Bone marrow (tissue), 2 donors: ENCODE measurements around the gene BST1.

Experiments
- DNase-seq, 2 donors: peaks; one replicate each; lab custom pipeline; 2025; lab: John Stamatoyannopoulos, UW

Gene BST1

DNA sequence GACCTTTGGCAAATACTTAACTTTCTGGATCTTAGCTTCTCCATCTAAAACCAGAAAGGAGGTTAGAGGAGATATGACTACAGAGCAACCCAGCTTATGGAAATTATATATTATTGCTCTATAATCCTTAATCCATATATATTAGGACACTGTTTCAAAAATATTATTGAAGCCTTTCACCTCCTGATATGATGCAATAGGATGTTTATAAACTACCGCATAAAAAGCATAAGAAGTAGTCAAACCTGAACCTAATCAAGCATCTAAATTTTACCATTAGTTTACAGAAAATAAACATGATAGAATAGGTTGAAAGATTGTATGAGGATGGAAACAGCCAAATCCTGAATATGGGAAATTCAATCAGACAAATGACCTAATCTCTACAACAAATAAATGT, 26.8 kb upstream of the BST1 start:
- no peak for DNase-seq

DNA sequence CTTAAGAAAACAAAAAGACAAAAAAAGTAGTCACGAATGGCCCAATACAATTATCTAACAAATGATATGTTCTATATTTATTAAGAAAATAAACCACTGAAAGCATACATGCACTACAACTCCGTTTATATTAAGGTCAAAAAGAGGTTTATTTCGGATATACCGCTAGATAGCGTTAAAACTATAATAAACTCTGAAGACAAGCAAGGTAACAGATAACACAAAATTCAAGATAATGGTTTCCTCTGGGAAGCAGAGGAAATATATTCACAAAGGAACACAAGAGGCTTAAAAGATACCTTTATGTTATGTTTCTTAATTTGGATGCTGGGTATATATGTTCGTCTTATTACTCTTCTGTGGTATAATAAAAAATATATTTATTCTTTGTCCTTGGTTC, 26.0 kb upstream of the BST1 start:
- DNase-seq, result no peak

DNA sequence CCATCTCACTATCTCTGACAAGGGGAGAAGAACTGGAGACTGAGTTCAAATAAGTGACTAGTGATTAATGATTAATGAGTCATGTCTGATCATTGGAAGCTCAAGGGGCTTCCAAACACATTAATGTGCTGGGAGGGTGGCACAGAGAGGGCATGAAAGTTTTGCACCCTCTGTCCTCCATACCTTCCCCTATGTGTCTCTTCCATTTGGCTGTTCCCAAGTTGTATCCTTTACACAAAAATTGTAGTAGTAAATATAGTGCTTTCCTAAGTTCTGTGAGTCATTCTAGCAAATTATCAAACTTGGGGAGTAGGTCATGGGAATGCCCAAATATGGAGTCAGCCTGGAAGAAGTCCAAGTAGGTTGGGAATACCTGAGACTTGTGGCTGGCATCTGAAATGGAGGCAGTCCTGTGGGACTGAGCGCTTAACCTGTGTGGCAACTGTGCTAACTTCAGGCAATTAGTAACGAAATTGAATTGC, 25.3 kb upstream of the BST1 start:
- DNase-seq, result no peak

DNA sequence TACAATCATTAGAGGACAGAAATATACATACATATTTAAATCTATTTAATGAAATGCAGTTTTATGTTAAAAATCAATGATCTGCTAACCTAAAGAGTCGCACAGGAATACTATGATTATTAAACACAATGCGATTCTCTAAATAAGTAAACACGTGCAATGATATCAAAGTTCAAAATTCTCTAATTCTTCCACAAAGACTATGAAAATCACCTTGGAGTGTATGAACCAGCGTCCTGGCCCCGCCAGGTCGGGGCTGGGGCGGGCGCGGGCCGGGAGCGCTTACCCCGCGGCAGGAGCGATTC, 21.8 kb upstream of the BST1 start:
- DNase-seq, result no peak

DNA sequence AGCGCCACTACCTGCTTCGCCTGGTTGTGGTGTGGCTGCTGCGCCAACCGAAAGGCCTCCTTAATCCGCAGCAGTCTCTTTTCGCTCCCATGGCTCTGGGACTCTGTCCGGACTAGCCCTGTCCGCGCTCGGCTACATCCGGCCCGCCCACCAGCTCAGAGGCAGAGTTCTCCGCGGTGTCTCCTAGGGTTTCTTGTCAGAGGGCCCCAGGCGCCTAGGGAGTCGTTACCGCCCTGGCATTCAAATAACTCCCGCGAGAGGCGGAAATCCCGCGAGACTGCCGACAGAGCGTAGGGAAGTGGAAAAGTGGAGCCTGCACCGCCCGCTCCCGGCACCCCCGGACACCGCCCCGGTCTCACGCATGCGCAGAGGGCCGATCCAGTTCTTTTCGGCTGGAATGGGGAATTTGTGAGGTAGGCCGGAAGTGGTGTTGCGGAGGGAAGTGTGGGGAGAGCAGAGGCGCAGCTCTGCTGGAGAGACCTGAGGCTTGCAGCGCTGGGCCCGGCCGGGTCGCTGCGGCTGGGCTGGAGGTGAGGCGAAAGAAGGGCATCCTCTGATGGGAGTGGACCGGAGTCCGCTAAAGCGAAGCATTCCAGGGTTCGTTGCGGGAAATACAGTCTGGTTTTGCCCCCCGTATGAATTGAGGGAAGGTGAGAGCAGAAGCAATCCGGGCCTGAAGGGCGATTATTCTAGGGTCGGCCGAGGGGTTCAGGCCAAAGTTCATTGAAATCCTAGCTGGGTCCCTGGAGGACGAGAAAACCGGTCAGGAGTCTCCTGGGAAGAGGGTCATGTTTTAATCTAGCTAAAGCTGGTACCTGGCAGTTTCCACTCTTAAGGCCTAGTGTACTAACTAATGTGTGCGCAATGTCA, 21.3 kb upstream of the BST1 start, which contains the start of gene FAM200B:
Gene FAM200B (plus strand): TSS at position 456 of the 870 bp plus-strand sequence. CDS start 5,151 bp downstream, outside the sequence.
- peak; percentile 92 to 97 for DNase-seq

DNA sequence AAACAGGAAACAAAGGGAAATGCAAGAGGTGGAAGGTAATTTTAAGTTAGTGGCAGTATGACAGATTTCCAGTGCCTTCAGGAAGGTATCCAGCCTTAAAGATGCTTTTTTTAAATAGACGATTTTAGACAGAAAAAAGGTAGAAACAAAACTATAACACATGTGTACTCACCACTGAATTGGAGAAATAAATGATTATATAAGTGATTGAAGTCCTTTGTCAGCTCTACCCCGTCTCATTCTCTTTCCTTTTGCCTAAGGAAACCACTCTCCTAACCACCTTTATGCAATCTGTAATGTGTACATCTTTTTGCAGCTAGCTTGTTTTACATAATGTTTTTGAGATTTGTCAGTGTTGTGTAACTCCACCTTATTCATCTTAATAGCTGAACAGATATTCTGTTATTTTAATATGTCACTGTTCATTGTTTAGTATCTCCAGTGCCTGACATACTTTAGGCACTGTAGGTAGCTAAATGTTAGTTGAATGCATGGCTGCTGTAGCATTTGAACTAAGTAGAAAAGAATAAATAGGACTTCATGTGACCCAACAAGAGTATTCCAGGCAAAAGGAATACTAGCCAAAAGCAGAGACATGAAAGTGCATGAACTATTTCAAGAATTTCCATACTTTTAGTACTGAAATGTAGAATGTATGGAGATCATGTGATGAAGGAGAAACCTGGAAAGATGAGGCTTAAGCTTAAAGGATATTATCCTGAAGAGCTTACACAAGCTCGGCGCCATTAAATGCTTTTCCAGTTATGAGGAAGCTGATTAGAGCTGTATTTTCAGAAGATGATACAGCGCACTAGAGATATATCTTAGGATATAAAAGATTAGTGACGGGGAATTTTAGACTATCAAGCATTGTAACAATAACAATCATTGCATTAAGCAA, 20.4 kb upstream of the BST1 start:
- DNase-seq, result no peak

DNA sequence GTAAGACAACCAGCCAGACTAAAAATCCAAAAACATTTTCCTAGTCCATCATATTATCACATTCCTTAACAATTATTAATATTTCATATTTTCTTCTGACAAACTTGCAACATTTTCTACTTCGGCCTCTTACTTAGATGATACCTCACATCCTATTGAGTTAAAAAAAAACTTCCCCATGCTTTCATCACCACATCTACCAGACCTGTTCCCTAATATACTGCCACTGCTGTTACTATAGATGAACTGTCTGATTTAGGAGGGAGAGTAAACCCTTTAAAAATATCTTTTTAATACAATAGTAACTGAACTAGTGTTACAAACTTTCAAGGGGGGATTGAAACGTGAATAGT, 19.7 kb upstream of the BST1 start:
- DNase-seq, result no peak

DNA sequence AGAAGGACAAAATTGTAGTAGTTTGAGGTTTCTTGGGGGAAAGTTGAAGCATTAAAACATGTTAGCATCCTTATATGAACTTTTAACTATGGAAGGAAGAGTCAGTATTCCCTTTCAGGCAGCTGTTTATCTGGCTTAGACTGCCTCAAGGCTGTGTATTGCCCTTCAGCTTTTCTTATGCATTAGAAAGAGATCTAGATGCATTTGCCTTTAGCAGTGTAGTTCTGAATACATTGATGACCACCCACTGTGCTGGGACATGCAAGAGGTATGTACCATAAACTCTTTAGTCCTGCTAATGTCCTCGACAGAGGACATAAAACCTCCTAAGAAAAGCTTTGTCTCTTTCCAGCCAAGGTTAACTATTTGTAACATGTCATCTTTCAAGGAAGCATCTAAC, 18.4 kb upstream of the BST1 start:
- DNase-seq, result no peak

DNA sequence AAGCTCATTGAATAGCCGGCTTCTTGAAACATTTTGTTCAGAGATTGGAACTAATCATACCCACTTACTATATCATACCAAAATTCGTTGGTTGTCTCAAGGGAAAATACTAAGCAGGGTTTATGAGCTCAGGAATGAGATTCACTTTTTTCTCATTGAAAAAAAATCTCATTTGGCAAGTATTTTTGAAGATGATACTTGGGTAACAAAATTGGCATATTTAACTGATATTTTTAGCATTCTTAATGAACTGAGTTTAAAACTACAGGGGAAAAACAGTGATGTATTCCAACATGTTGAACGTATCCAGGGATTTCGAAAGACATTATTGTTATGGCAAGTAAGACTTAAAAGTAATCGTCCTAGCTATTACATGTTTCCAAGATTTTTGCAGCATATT, 14.8 kb upstream of the BST1 start:
- no peak for DNase-seq

DNA sequence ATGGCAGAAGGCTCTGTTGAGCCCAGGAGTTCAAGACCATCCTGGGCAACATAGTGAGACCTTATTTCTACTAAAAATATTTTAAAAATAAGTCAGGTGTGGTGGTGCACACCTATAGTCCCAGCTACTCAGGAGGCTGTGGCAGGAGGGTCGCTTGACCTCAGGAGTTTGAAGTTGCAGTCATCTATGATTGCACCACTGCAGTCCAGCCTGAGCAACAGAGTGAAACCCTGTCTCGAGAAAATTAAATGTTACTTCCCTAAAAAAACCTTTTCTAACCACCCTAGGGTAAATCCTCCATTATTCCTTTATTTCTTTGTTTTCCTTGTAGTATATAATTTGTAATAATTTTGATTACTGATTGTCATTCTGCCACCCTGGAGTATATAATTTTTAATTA, 13.3 kb upstream of the BST1 start:
- no peak for DNase-seq

DNA sequence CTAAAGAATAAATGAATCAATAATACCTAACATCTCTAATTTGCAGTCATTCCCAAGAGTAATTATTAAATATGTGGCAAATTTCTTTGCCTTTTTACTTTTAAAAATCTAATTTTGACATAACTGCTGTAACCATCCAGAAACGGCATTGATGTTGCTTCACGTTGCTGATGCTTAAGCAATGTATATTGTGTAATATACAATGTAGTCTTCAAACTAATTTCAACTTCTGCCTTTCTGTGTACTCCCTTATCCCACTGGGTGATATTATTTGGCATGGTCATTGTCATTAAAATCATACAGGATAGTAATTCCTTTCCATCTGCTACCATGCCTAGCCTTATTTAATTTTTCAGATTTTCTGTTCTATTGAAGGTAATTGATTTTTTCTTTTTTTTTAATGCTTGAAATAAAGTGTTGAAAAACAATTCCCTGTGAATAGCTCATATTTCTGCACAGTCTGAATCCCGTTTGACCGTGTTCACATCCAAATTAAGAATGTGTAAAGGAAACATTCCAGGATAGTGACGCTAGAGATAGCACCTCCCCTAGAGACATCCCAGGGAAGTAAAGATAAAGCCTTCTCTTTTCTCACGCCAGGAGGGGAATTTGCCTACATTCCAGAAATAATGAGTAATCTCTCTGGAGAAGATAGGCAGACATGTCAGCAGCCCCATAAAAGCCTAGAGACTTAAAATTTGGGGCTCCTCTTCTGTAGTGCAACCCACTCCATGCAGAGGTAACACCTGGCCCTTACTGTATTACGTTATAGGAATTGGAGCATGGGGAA, 12.7 kb upstream of the BST1 start:
- DNase-seq, result no peak

DNA sequence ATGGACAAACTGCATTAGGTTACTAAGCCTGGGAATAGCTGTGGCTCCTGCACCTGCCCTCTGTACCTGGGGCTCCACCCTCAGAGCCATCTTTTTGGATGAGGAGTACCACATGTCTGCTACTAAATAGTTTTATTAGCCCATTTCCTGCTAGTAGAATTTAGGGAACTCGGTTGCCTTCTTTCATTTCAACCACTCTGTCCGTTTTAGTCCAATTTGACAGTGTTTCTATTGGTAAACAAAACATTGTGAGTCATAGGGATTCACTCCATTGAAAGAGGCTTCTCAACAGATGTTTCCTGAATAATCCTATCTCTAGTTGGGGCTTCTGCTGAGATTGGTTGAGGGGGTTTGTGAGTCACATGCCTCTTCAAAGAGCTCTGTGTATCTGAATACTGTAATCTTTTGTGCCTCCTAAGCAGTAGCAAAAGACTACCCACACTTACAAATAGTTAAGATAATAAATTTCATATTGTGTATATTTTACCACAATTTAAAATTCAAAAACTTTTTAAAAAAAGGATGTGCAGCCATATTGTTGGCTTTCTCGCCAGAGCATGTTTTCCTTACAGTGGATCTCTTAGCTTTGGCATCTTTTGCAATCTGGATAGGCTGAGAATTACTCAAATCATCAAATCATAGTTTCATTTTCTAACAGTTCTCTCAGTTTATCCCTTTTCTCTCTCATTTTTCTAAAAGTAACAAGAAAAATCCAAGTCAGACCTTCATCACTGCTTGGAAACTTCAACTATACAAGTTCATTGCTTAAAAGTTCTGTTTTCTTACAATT, 11.3 kb upstream of the BST1 start:
- peak in 1 of 2 donors; percentile 92 for DNase-seq

DNA sequence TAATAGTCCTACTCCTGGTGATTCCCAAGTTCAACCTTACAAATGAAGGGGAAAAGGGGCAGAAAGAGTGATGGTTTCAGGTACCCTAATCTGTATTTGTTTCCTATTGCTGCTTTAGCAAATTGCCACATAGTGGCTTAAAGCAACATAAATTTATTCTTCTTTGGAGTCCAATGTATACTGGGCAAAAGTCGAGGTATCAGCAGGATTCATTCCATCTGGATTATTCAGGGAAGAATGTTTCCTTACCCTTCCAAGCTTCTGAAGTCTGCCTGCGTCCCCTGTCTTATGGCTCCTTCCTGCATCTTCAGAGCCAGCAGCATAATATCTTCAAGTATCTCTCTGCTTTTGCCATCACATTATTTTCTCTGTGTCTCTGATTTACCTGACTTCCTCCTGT, 10.3 kb upstream of the BST1 start:
- no peak for DNase-seq

DNA sequence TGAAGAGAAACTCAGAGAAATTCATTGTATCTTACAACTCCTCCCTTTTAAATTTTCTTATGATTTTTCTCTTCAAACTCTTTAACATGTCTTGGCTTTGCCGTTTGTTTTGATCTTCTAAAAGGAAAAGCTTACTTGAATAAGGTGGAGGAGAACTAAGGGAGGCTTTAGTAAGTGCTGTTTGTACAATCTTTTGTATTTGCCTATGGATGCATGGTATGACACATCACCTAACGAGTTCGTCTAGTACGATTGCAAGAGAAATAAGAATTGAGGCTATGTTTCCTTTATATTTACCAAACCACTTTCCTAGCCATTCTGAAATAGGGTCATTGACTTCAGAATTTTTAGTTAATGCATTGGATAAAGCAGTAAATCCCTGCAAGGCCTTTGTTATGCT, 8.4 kb upstream of the BST1 start:
- no peak for DNase-seq

DNA sequence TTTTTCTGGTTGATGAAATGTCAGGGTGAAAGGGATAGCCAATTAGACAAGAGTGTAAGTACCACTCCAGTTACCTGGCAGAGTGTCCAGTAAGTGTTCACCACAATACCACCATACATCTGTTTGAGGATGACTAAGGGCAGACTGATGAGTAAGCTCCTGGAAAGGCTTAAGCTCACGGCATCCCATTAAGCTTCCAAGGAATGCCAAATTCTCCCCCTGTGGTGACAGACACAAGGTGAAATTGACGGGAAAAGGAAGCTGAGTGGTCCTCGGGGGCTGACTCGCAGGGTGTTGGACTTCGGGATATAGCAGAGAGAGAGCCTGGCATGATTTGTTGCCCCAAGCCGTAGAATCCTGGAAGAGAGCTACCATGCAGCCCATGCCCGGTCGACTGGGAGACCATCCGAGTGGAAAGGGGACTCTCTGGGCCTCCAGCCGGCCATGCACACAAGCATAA, 7.6 kb upstream of the BST1 start:
- DNase-seq, result no peak

DNA sequence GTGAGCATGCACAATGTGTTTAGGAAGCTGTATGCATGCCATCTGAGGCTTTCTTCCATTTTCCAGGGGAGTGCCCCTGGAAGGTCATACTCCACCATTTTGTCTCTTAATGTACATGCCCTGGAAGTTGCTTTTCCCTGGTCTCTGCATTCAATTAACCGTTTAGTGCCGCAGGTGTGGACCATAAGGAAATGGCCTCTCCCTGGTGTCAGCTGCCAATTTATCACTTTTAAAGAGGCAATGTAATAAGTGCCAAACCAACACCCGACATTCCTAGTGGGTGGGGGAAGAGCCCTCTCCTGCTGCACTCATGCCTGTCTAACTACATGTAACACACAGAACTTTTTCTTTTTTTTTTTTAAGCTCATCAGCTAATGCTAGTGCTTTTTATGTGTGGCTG, 7.1 kb upstream of the BST1 start:
- DNase-seq, result no peak

DNA sequence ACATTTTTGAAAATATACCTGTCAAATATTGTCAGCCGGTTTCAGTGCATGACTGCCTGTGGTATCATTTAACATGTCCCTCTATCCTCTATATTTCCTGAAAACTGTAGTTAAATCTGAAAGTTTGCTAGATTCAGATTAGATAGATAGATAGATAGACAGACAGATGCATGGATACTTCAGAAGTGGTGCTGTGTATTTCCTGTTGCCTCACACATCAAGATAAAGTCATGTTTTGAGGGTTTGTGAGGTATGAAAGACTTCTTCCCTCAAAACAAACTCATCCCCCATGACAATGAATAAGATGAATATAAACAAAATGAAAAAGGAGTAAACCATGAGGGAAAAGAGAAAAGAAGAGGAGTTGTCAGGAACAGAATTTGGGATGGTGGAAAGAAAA, 6.0 kb upstream of the BST1 start:
- no peak for DNase-seq

DNA sequence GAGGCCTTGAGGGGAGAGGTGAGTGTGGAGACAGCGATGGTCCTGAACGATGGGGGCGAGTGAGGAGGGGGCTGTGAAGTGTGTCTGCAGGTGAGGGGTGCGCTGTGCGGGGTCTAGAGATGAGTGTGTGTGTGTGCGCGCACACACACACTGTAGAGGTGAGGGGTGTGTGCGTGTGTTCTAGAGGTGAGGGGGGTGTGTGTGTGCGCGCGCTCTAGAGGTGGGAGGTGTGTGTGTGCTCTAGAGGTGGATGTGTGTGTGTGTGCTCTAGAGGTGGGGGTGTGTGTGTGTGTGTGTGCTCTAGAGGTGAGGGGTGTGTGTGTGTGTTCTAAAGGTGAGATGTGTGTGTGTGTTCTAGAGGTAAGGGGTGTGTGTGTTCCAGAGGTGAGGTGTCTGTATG, 574 bp downstream of the BST1 start:
- DNase-seq, result no peak

DNA sequence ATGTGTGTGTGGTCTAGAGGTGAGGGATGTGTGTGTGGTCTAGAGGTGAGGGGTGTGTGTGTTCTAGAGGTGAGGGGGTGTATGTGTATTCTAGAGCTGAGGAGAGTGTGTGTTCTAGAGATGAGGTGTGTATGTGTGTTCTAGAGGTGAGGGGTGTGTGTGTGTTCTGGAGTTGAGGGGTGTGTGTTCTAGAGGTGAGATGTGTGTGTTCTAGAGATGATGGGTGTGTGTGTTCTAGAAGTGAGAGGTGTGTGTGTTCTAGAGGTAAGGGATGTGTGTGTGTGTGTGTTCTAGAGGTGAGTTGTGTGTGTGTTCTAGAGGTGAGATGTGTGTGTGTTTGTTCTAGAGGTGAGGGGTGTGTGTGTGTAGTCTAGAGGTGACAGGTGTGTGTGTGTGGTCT, 1.3 kb downstream of the BST1 start:
- no peak for DNase-seq

DNA sequence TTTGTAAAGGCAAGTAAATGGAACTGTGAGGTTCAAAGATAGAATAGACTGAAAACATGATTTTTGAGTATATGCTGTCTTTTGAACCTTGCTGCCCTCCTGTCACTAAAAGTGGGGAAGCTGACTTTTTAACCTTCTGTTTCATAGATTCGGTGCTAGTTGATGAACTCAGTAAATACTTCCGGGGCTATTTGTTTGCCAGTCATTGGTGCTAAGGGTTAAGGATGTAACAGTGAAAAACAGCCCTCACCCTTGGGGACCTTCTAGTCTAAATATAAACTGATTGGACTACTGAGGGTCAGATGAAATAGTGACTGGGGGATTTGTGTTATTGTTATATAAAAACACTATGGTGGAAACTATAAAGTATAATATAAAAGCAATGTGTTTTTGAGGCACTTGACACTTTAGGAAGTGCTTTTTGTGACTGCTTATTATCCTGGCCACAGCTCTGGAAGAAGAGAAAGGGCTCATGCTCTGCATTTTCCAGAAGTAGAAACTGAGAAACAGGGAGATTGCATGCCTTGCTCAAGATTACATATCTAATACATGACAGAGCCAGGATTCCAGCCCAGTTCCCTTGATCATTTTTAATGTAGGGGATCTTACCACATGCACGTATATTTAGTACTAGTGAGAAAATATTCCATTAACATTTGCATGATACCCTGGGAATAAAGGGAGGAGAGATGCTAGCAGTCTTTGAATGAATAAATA, 3.9 kb downstream of the BST1 start:
- DNase-seq, result no peak

DNA sequence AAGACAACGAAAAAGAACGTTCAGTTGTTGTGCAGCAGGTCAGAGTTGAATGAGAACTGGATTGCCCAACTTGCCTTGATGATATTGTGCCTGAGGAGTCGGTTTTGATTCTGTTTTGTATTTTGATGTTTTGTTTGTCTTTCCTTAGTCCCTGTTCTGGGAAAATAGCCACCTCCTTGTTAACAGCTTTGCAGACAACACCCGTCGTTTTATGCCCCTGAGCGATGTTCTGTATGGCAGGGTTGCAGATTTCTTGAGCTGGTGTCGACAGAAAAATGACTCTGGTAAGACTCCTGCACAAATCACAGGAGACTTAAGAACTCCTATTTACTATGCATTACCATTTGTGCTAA, 4.5 kb downstream of the BST1 start:
- no peak for DNase-seq
